HepG2 (cell line): ENCODE results near the gene TTC28. TPM values are rescaled to one million over a fixed set of nuclear protein-coding genes. Genes with fewer than 3 reads are reported as not detected.

Source experiments
- EZH2 ChIP-seq: conservative IDR thresholded peaks from 2 replicates; pipeline ENCODE4 v1.6.1; 2012; ENCODE audit warnings: mild to moderate bottlenecking, low read depth, low read length, moderate library complexity
- GATAD2A ChIP-seq: IDR thresholded peaks from 2 replicates; pipeline ENCODE4 v1.6.1; 2016
- HMGA1 ChIP-seq: sonication (generic); formaldehyde crosslinking; conservative IDR thresholded peaks from 2 replicates; pipeline ENCODE4 v1.4.0; 2020; ENCODE audit warnings: missing genetic modification reagents
- IKZF1 ChIP-seq: fragments of 450-650 bp; IDR thresholded peaks from 2 replicates; pipeline ENCODE4 v1.7.1; 2016
- KDM3A ChIP-seq: IDR thresholded peaks from 2 replicates; pipeline ENCODE4 v1.6.1; 2018; ENCODE audit warnings: low read depth, missing compliant biosample characterization
- NR2F1 ChIP-seq, 2 experiments: fragments of 450-650 bp in 1 of 2; formaldehyde crosslinking in 1 of 2; IDR thresholded peaks; 2 replicates each; pipeline versions ENCODE4 v1.5.0 to v1.6.1; 2016 to 2020; ENCODE audit warnings: mild to moderate bottlenecking in 1 of 2, missing compliant biosample characterization in 1 of 2, missing genetic modification reagents in 1 of 2, moderate library complexity in 1 of 2
- NR3C1 ChIP-seq: sonication (generic); formaldehyde crosslinking; IDR thresholded peaks from 2 replicates; pipeline ENCODE4 v1.4.0; 2020; ENCODE audit warnings: missing genetic modification reagents
- ONECUT2 ChIP-seq: sonication (generic); formaldehyde crosslinking; IDR thresholded peaks from 2 replicates; pipeline ENCODE4 v1.4.0; 2020; ENCODE audit warnings: missing genetic modification reagents
- PITX1 ChIP-seq: sonication (generic); formaldehyde crosslinking; IDR thresholded peaks from 2 replicates; pipeline ENCODE4 v1.5.1; 2020; ENCODE audit warnings: mild to moderate bottlenecking, missing genetic modification reagents
- RFX1 ChIP-seq: fragments of 450-650 bp; IDR thresholded peaks from 2 replicates; pipeline ENCODE4 v1.6.1; 2017
- SALL2 ChIP-seq: sonication (generic); formaldehyde crosslinking; IDR thresholded peaks from 2 replicates; pipeline ENCODE4 v1.8.1; 2023; ENCODE audit warnings: mild to moderate bottlenecking, missing genetic modification reagents, inconsistent platforms
- SMAD9 ChIP-seq: sonication (generic); formaldehyde crosslinking; IDR thresholded peaks from 2 replicates; pipeline ENCODE4 v1.5.1; 2020; ENCODE audit warnings: mild to moderate bottlenecking, missing genetic modification reagents
- ZNF124 ChIP-seq: sonication (generic); formaldehyde crosslinking; IDR thresholded peaks from 2 replicates; pipeline ENCODE4 v1.4.0; 2020; ENCODE audit warnings: missing genetic modification reagents
- ZNF484 ChIP-seq: sonication (generic); formaldehyde crosslinking; IDR thresholded peaks from 2 replicates; pipeline ENCODE4 v1.5.1; 2020; ENCODE audit warnings: mild to moderate bottlenecking, low read depth, missing genetic modification reagents, borderline replicate concordance
- ZNF747 ChIP-seq: sonication (generic); formaldehyde crosslinking; IDR thresholded peaks from 2 replicates; pipeline ENCODE4 v1.8.1; 2023; ENCODE audit warnings: missing genetic modification reagents, mild to moderate bottlenecking, borderline replicate concordance
- polyA plus RNA-seq, 8 experiments: library from polyadenylated mRNA; depleted of rRNA in 3 of 8; stranded (reverse) in 7 of 8; unstranded in 1 of 8; fragments of >200 nt; fragmentation: Illumina TruSeq in 4 of 8; extraction: Trizol in 4 of 8; gene quantifications; 2 replicates each; pipeline versions ENCODE4 v1.2.1 to v1.2.3, GENCODE V29; 2011 to 2016; ENCODE audit warnings: low read depth in 4 of 8, missing spikeins in 1 of 8, mixed read lengths in 1 of 8; ENCODE audit not compliant: insufficient read depth in 1 of 8
- total RNA-seq, 5 experiments: library from RNA; depleted of rRNA; stranded (reverse); fragments of >200 nt; fragmentation: Illumina TruSeq; extraction: Trizol; gene quantifications; 2 replicates each; pipeline ENCODE4 v1.2.3, GENCODE V29; 2016; ENCODE audit warnings: low read depth in 1 of 5
- TF ChIP-seq, protein P1 (sequence below): sonication (generic); formaldehyde crosslinking; conservative IDR thresholded peaks from 2 replicates; pipeline ENCODE4 v1.8.0; 2022; ENCODE audit warnings: missing genetic modification reagents
- TF ChIP-seq, protein P2 (sequence below): sonication (generic); formaldehyde crosslinking; conservative IDR thresholded peaks from 2 replicates; pipeline ENCODE4 v1.8.0; 2022; ENCODE audit warnings: mild to moderate bottlenecking, moderate library complexity, missing genetic modification reagents
- TF ChIP-seq, protein P3 (sequence below): sonication (generic); formaldehyde crosslinking; conservative IDR thresholded peaks from 2 replicates; pipeline ENCODE4 v1.8.0; 2022; ENCODE audit warnings: low read depth, missing genetic modification reagents
- TF ChIP-seq, protein P4 (sequence below): sonication (generic); formaldehyde crosslinking; IDR thresholded peaks from 2 replicates; pipeline ENCODE4 v1.8.0; 2022; ENCODE audit warnings: mild to moderate bottlenecking, missing genetic modification reagents, moderate library complexity
- TF ChIP-seq, protein P5 (sequence below): sonication (generic); formaldehyde crosslinking; IDR thresholded peaks from 2 replicates; pipeline ENCODE4 v1.5.1; 2020; ENCODE audit warnings: missing genetic modification reagents, mild to moderate bottlenecking, borderline replicate concordance

TTC28 gene
- total and polyA plus RNA-seq, 2 of the 13 experiments (the other 11 are each of a cell fraction or from before 2014, with no cell fraction given), result 4.2 to 13.1 TPM

DNA sequence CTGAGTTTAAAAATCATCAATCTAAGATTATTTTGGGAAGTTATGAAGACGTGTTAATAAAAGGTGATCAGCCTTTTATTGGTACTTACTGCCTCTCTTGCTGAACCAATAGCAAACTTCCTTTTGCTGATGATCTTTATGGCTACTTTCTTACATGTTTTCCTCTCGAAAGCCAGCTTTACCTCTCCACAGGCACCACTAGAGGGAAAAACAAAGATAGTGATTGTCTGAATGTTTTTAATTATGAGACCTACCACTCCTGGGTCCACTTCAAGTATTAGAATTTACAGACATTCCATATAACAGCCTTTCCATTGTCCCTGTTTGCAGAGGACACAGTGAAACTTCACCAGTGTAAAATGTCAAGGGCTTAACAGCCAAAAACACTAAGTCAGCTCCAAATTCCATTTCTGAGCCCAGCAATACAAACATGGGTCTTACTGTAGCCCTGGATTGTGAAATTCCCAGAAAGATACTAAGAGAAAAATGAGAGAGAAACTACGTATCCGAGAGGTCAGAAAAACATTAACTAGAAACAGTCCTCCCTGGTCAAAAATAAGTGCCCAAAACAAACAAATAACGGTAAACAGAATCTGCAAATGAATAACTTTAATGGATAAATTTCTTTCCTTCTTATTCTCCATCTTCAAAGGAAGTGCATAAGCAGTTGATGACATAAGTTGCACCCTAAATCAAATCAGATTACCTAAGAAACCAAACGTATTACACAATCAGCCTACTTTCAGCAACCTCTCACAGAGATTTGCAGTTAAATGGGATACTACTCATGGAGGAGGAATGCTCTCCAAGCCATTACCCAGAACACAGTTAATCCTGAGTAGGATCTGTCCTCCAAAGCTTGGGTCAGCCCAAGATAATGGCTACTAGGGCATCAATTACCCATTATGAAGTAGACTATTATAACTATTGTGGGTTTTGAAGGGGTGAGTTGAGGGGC is 32.5 kb upstream of the TTC28 start (continued):
- TF ChIP-seq, protein P1, sequence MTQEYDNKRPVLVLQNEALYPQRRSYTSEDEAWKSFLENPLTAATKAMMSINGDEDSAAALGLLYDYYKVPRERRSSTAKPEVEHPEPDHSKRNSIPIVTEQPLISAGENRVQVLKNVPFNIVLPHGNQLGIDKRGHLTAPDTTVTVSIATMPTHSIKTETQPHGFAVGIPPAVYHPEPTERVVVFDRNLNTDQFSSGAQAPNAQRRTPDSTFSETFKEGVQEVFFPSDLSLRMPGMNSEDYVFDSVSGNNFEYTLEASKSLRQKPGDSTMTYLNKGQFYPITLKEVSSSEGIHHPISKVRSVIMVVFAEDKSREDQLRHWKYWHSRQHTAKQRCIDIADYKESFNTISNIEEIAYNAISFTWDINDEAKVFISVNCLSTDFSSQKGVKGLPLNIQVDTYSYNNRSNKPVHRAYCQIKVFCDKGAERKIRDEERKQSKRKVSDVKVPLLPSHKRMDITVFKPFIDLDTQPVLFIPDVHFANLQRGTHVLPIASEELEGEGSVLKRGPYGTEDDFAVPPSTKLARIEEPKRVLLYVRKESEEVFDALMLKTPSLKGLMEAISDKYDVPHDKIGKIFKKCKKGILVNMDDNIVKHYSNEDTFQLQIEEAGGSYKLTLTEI (CRISPR knock-in tag), result no peak
- TF ChIP-seq ZNF124 (CRISPR knock-in tag) (0 out of 2 replicates have a peak, but pooled peaks have one; percentile 16), NR2F1 (CRISPR knock-in tag; IDR thresholded peaks at IDR 0.05) (no peak), IKZF1 (no peak), EZH2 (no peak), ONECUT2 (CRISPR knock-in tag) (no peak), ZNF747 (CRISPR knock-in tag) (no peak), ZNF484 (CRISPR knock-in tag) (no peak), SMAD9 (CRISPR knock-in tag) (no peak), HMGA1 (no peak), PITX1 (CRISPR knock-in tag) (peak; percentile 64), SALL2 (CRISPR knock-in tag) (no peak), GATAD2A (peak; percentile 88), RFX1 (no peak), NR3C1 (CRISPR knock-in tag) (no peak), KDM3A (CRISPR knock-in tag) (no peak)
- TF ChIP-seq, protein P2, sequence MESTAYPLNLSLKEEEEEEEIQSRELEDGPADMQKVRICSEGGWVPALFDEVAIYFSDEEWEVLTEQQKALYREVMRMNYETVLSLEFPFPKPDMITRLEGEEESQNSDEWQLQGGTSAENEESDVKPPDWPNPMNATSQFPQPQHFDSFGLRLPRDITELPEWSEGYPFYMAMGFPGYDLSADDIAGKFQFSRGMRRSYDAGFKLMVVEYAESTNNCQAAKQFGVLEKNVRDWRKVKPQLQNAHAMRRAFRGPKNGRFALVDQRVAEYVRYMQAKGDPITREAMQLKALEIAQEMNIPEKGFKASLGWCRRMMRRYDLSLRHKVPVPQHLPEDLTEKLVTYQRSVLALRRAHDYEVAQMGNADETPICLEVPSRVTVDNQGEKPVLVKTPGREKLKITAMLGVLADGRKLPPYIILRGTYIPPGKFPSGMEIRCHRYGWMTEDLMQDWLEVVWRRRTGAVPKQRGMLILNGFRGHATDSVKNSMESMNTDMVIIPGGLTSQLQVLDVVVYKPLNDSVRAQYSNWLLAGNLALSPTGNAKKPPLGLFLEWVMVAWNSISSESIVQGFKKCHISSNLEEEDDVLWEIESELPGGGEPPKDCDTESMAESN (CRISPR knock-in tag), result no peak
- TF ChIP-seq, protein P3, sequence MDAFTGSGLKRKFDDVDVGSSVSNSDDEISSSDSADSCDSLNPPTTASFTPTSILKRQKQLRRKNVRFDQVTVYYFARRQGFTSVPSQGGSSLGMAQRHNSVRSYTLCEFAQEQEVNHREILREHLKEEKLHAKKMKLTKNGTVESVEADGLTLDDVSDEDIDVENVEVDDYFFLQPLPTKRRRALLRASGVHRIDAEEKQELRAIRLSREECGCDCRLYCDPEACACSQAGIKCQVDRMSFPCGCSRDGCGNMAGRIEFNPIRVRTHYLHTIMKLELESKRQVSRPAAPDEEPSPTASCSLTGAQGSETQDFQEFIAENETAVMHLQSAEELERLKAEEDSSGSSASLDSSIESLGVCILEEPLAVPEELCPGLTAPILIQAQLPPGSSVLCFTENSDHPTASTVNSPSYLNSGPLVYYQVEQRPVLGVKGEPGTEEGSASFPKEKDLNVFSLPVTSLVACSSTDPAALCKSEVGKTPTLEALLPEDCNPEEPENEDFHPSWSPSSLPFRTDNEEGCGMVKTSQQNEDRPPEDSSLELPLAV (CRISPR knock-in tag), result no peak
- TF ChIP-seq, protein P4, sequence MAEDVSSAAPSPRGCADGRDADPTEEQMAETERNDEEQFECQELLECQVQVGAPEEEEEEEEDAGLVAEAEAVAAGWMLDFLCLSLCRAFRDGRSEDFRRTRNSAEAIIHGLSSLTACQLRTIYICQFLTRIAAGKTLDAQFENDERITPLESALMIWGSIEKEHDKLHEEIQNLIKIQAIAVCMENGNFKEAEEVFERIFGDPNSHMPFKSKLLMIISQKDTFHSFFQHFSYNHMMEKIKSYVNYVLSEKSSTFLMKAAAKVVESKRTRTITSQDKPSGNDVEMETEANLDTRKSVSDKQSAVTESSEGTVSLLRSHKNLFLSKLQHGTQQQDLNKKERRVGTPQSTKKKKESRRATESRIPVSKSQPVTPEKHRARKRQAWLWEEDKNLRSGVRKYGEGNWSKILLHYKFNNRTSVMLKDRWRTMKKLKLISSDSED, result no peak
- TF ChIP-seq, protein P5, sequence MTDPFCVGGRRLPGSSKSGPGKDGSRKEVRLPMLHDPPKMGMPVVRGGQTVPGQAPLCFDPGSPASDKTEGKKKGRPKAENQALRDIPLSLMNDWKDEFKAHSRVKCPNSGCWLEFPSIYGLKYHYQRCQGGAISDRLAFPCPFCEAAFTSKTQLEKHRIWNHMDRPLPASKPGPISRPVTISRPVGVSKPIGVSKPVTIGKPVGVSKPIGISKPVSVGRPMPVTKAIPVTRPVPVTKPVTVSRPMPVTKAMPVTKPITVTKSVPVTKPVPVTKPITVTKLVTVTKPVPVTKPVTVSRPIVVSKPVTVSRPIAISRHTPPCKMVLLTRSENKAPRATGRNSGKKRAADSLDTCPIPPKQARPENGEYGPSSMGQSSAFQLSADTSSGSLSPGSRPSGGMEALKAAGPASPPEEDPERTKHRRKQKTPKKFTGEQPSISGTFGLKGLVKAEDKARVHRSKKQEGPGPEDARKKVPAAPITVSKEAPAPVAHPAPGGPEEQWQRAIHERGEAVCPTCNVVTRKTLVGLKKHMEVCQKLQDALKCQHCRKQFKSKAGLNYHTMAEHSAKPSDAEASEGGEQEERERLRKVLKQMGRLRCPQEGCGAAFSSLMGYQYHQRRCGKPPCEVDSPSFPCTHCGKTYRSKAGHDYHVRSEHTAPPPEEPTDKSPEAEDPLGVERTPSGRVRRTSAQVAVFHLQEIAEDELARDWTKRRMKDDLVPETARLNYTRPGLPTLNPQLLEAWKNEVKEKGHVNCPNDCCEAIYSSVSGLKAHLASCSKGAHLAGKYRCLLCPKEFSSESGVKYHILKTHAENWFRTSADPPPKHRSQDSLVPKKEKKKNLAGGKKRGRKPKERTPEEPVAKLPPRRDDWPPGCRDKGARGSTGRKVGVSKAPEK (CRISPR knock-in tag), result no peak
